Hepatocyte (in vitro differentiated cells): Measurements from ENCODE around the gene SH3RF3. TPM values are rescaled to one million over a fixed set of nuclear protein-coding genes. Genes with fewer than 3 reads are reported as not detected.

ENCODE experiments used
- DNase-seq: peaks from one replicate; pipeline ENCODE4 v3.0.0-alpha.2; 2016; ENCODE audit warnings: low spot score
- H2AFZ ChIP-seq: fragments of 200-600 bp; sonication (generic); 2 replicates; pipeline ENCODE4 v1.6.0; 2016; ENCODE audit warnings: antibody characterized with exemption, mild to moderate bottlenecking
- H3K27ac ChIP-seq: fragments of 200-600 bp; sonication (generic); 2 replicates; pipeline ENCODE4 v1.5.1; 2016; ENCODE audit warnings: mild to moderate bottlenecking
- H3K27me3 ChIP-seq: fragments of 200-600 bp; sonication (generic); 2 replicates; pipeline ENCODE4 v1.6.1; 2016
- H3K36me3 ChIP-seq: fragments of 200-600 bp; sonication (generic); replicated peaks from 2 replicates; pipeline ENCODE4 v1.5.1; 2016; ENCODE audit warnings: low read depth; ENCODE audit not compliant: insufficient read depth
- H3K4me1 ChIP-seq: fragments of 200-600 bp; sonication (generic); 2 replicates; pipeline ENCODE4 v1.5.1; 2016; ENCODE audit warnings: mild to moderate bottlenecking, moderate library complexity; ENCODE audit not compliant: insufficient read depth
- H3K4me2 ChIP-seq: fragments of 200-600 bp; sonication (generic); 2 replicates; pipeline ENCODE4 v1.6.0; 2016
- H3K4me3 ChIP-seq: fragments of 200-600 bp; sonication (generic); 2 replicates; pipeline ENCODE4 v1.5.1; 2016; ENCODE audit warnings: mild to moderate bottlenecking
- H3K79me2 ChIP-seq: fragments of 200-600 bp; sonication (generic); 2 replicates; pipeline ENCODE4 v1.6.0; 2017; ENCODE audit warnings: mild to moderate bottlenecking
- H3K9me2 ChIP-seq: fragments of 200-600 bp; sonication (generic); replicated peaks from 2 replicates; pipeline ENCODE4 v1.6.0; 2017; ENCODE audit warnings: mild to moderate bottlenecking; ENCODE audit not compliant: insufficient read depth
- H3K9me3 ChIP-seq: fragments of 200-600 bp; sonication (generic); 2 replicates; pipeline ENCODE4 v1.5.1; 2016; ENCODE audit warnings: low read depth, mild to moderate bottlenecking
- H4K20me1 ChIP-seq: fragments of 200-600 bp; sonication (generic); 2 replicates; pipeline ENCODE4 v1.6.0; 2016; ENCODE audit warnings: mild to moderate bottlenecking; ENCODE audit not compliant: insufficient read depth, poor library complexity, severe bottlenecking
- EZH2 ChIP-seq: fragments of 200-600 bp; sonication (generic); IDR thresholded peaks from 2 replicates; pipeline ENCODE4 v1.6.1; 2016; ENCODE audit warnings: antibody characterized with exemption, mild to moderate bottlenecking, borderline replicate concordance
- EZH2phosphoT487 ChIP-seq: fragments of 200-600 bp; sonication (generic); IDR thresholded peaks from one replicate; pipeline ENCODE4 v1.6.1; 2018; ENCODE audit warnings: antibody characterized with exemption, mild to moderate bottlenecking, low read depth, moderate library complexity; ENCODE audit not compliant: unreplicated experiment, severe bottlenecking
- WGBS: methylation state at CpG from one replicate; pipeline ENCODE4 v1.1.6; 2016; ENCODE audit warnings: low lambda C conversion rate; ENCODE audit errors: missing lambda C conversion rate; 5-methylcytosine and 5-hydroxymethylcytosine counted together
- polyA plus RNA-seq: library from polyadenylated mRNA; unstranded; fragments of >200 nt; fragmentation: Nextera tagmentation; extraction: Ambion mirVana; gene quantifications from 2 replicates; pipeline ENCODE4 v1.2.1, GENCODE V29; 2016
- total RNA-seq: library from RNA; depleted of rRNA; stranded (reverse); fragments of >200 nt; gene quantifications from 2 replicates; pipeline ENCODE4 v1.2.3, GENCODE V29; 2014
- TF ChIP-seq, protein P1 (sequence below): fragments of 200-600 bp; sonication (generic); IDR thresholded peaks from 2 replicates; pipeline ENCODE4 v1.5.1; 2016; ENCODE audit warnings: antibody characterized with exemption, mild to moderate bottlenecking; ENCODE audit not compliant: poor library complexity

The SH3RF3 gene
- total and polyA plus RNA-seq, 2 experiments from 2014 or later = 1.9 to 2.1 TPM

DNA sequence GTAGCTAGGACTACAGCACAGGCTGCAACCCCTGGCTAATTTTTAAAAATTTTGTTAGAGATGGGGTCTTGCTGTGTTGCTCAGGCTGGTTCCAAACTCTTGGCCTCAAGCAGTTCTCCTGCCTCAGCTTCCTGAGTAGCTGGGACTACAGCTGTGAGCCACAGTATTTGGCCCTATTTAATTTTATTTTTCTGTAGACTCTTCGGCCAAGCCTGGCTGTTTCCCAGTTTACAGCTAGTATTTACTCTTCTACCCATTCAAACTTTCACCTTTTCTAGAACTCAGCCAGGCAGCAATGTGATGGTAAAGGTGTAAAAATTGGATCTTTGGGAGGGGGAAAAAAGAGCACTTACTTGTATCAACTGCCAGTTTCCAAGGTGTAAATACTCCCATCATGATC, 35.3 kb downstream of the SH3RF3 start:
- no peak for TF ChIP-seq EZH2
- no peaks in the 10 kb centered on the region for H3K36me3 ChIP-seq
- no peak overlapping the region for H3K4me2 ChIP-seq
- no peaks in the 10 kb centered on the region for H3K4me1 ChIP-seq
- H3K27me3 ChIP-seq = no peaks in the 10 kb centered on the region
- WGBS = 87% methylated on average over 1 of the region's 1 CpG
- no peaks in the 10 kb centered on the region for H4K20me1 ChIP-seq
- no peak overlapping the region for H3K4me3 ChIP-seq
- H3K9me3 ChIP-seq = no peaks in the 10 kb centered on the region
- no peak overlapping the region for H3K27ac ChIP-seq
- H3K9me2 ChIP-seq = no peaks in the 10 kb centered on the region
- DNase-seq = no peak
- no peak overlapping the region for H2AFZ ChIP-seq
- no peaks in the 10 kb centered on the region for H3K79me2 ChIP-seq

DNA sequence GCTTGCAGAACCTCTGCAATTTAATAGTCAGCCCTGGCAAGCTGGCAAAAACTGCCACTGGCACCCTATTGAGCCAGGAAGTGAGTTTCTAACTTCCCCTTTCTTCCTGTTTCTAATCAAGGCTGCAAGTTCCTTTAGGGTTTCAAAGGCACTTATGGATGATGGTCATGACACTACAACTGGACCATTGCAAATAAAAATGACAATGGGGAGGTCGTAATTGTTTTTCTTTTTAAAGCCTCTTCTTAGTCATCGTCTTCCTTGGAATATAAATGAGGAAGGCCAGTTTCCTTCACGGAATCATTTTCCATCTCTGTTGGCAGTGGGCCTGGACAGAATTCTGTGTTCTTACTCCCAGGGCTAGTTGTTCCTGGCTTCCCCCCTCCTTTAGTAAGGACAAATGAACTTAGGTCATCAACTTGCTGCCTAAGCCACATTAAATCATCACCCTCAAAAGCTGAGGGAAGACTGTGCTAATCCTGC, 35.8 kb downstream of the SH3RF3 start:
- no peaks in the 10 kb centered on the region for H3K79me2 ChIP-seq
- H4K20me1 ChIP-seq = no peaks in the 10 kb centered on the region
- H3K4me1 ChIP-seq = no peaks in the 10 kb centered on the region
- no peaks in the 10 kb centered on the region for H3K36me3 ChIP-seq
- no peak overlapping the region for H3K27ac ChIP-seq
- H3K4me2 ChIP-seq = no peak overlapping the region
- no peak overlapping the region for H2AFZ ChIP-seq
- no peaks in the 10 kb centered on the region for H3K9me2 ChIP-seq
- WGBS = 61% methylated on average over 3 of the region's 3 CpGs
- no peak overlapping the region for H3K4me3 ChIP-seq
- TF ChIP-seq EZH2phosphoT487 (no peak), EZH2 (no peak)
- TF ChIP-seq, protein P1, sequence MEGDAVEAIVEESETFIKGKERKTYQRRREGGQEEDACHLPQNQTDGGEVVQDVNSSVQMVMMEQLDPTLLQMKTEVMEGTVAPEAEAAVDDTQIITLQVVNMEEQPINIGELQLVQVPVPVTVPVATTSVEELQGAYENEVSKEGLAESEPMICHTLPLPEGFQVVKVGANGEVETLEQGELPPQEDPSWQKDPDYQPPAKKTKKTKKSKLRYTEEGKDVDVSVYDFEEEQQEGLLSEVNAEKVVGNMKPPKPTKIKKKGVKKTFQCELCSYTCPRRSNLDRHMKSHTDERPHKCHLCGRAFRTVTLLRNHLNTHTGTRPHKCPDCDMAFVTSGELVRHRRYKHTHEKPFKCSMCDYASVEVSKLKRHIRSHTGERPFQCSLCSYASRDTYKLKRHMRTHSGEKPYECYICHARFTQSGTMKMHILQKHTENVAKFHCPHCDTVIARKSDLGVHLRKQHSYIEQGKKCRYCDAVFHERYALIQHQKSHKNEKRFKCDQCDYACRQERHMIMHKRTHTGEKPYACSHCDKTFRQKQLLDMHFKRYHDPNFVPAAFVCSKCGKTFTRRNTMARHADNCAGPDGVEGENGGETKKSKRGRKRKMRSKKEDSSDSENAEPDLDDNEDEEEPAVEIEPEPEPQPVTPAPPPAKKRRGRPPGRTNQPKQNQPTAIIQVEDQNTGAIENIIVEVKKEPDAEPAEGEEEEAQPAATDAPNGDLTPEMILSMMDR = no peak
- no peaks in the 10 kb centered on the region for H3K9me3 ChIP-seq
- H3K27me3 ChIP-seq = no peaks in the 10 kb centered on the region
- no peak for DNase-seq

DNA sequence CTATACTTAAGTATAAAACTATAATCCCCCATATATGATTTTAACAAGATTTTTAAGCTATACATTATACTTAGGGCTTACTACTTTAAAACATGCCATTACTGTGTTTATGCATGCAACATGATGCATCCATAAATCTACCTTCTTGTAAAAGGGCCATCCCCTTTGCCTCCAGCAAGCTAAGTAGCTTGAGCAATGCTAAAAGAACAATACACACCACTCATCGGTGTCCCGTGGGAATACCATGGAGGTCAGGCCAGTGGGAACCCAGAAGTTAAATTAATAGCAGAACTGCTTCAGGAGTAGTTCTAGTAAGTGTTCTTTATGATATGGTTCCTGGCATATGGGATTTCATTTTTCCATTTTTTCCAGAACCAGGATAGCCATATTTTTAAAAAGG, 37.8 kb downstream of the SH3RF3 start:
- H3K36me3 ChIP-seq = no peaks in the 10 kb centered on the region
- H3K9me2 ChIP-seq = no peaks in the 10 kb centered on the region
- H4K20me1 ChIP-seq = no peaks in the 10 kb centered on the region
- H2AFZ ChIP-seq = no peak overlapping the region
- no peaks in the 10 kb centered on the region for H3K27me3 ChIP-seq
- H3K4me1 ChIP-seq = peaks cover 8% of the 10 kb centered on the region
- no peak overlapping the region for H3K4me2 ChIP-seq
- H3K79me2 ChIP-seq = no peaks in the 10 kb centered on the region
- no peak overlapping the region for H3K4me3 ChIP-seq
- H3K27ac ChIP-seq = no peak overlapping the region
- 69% methylated on average over 2 of the region's 2 CpGs for WGBS
- DNase-seq = no peak
- H3K9me3 ChIP-seq = no peaks in the 10 kb centered on the region
- TF ChIP-seq EZH2phosphoT487 = no peak
- TF ChIP-seq EZH2 = no peak
- TF ChIP-seq, protein P1 = no peak

DNA sequence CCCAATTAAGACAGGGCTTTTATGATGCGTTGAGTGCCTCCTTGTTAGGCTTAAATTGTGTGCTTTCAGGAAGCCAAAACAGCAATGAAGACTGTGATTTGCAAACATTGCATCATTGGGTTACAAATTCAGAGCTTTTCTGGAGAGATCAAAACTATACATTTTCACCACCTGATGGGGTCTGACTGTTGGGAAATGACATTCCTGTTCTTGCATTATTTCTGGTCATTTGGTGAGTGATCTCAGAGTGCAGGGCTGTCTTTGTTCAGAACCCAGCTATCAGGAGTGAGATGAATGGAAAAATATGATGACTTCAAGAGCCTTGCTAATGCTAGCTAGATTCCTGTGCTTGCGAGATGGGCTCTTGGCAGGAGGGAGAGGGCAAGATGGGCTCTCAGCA, 39.1 kb downstream of the SH3RF3 start:
- H3K27ac ChIP-seq = no peak overlapping the region
- H3K4me3 ChIP-seq = no peak overlapping the region
- peaks cover 19% of the 10 kb centered on the region for H3K4me1 ChIP-seq
- TF ChIP-seq EZH2 = no peak
- TF ChIP-seq, protein P1 = no peak
- TF ChIP-seq EZH2phosphoT487 = no peak
- no peaks in the 10 kb centered on the region for H3K9me2 ChIP-seq
- H3K27me3 ChIP-seq = no peaks in the 10 kb centered on the region
- WGBS = 84% methylated on average over 2 of the region's 2 CpGs
- no peaks in the 10 kb centered on the region for H3K9me3 ChIP-seq
- no peaks in the 10 kb centered on the region for H3K36me3 ChIP-seq
- H4K20me1 ChIP-seq = no peaks in the 10 kb centered on the region
- DNase-seq = no peak
- H2AFZ ChIP-seq = no peak overlapping the region
- H3K79me2 ChIP-seq = no peaks in the 10 kb centered on the region
- no peak overlapping the region for H3K4me2 ChIP-seq
